ENCODE data around the gene TBCD. TPM values are rescaled to one million over a fixed set of nuclear protein-coding genes. Genes with fewer than 3 reads are reported as not detected.
A peak's percentile ranks its signal among the peaks of the same experiment; 100 is the strongest.

TBCD gene
- total and polyA plus RNA-seq, 2 donors: 140 to 292 TPM

DNA sequence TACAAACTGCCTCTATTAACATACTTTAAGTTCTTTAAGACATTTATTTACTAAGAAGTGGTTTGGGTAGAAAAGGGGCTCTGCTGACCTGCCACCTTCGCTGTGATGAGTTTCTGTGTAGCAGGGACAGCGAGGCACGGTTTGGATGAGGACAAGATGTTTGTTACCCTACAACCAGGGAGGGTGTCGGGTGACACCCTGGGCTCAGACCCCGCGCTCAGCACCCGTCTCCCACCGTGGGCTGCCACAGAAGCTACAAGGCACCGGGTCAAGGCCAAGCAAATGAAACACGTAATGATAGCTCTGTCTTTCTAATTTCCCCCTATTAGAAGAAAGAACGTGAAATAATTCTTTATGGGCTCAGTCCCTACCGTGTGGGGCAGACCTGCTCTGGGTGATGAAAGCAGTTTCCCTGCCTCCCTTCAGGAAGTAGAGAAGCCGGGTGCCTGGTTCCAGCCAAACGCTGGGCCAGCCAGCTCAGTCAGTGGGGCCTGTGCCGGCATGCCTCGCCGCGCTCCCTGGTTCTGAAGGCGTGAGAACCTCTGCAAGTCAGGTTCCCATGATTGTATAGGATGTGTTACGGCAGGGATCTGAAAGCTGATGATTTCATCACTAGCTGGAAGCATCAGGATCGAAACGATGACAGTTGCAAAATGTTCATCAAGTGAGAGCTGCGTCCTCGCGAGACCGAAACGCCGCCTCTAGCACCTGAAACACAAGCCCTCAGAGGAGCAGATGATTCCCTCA lies 84.1 kb downstream of the TBCD start:
- no peak overlapping the region for H3K4me3 ChIP-seq (ENCODE audit: low read length in 2 of 2)

GRCh38 chr17:82836823-82837357 lies 85.0 kb downstream of the TBCD start:
- H3K27me3 ChIP-seq (ENCODE audit: control insufficient read depth in 2 of 2, insufficient read depth in 1 of 2, low read length in 1 of 2): no peaks in the 10 kb centered on the region
- no peak for DNase-seq (ENCODE audit: low read depth in 6 of 9, low spot score in 9 of 9)
- peaks cover 0 to 20% of the 10 kb centered on the region in 2 donors for H3K4me1 ChIP-seq (ENCODE audit: control insufficient read depth in 2 of 2, insufficient read depth in 2 of 2, low read length in 2 of 2)
- H3K4me3 ChIP-seq (ENCODE audit: low read length in 2 of 2): no peak overlapping the region
- H3K36me3 ChIP-seq (ENCODE audit: control insufficient read depth in 2 of 2, insufficient read depth in 2 of 2, low read length in 1 of 2): peaks cover 0 to under 1% of the 10 kb centered on the region in 2 donors
- peak overlapping the region; percentile 20 to 35 for H3K27ac ChIP-seq (ENCODE audit: low read depth in 1 of 2, low read length in 1 of 2)
- H3K9me3 ChIP-seq (ENCODE audit: control insufficient read depth in 2 of 2, insufficient read depth in 1 of 2, low read length in 1 of 2): no peaks in the 10 kb centered on the region
- 96% methylated on average over 12 of the region's 12 CpGs for WGBS

More for the DNA sequence above, 84.1 kb downstream of the TBCD start:
- Histone ChIP-seq H3K36me3 (ENCODE audit: control insufficient read depth in 2 of 2, insufficient read depth in 2 of 2, low read length in 1 of 2) (peaks cover 3 to 5% of the 10 kb centered on the region in 2 donors), H3K27ac (ENCODE audit: low read depth in 1 of 2, low read length in 1 of 2) (peak overlapping the region; percentile 35 to 74), H3K9me3 (ENCODE audit: control insufficient read depth in 2 of 2, insufficient read depth in 1 of 2, low read length in 1 of 2) (no peaks in the 10 kb centered on the region), H3K4me1 (ENCODE audit: control insufficient read depth in 2 of 2, insufficient read depth in 2 of 2, low read length in 2 of 2) (peaks cover 0 to 25% of the 10 kb centered on the region in 2 donors), H3K27me3 (ENCODE audit: control insufficient read depth in 2 of 2, insufficient read depth in 1 of 2, low read length in 1 of 2) (no peaks in the 10 kb centered on the region)
- 96% methylated on average over 28 of the region's 28 CpGs for WGBS
- no peak for DNase-seq (ENCODE audit: low read depth in 6 of 9, low spot score in 9 of 9)

DNA sequence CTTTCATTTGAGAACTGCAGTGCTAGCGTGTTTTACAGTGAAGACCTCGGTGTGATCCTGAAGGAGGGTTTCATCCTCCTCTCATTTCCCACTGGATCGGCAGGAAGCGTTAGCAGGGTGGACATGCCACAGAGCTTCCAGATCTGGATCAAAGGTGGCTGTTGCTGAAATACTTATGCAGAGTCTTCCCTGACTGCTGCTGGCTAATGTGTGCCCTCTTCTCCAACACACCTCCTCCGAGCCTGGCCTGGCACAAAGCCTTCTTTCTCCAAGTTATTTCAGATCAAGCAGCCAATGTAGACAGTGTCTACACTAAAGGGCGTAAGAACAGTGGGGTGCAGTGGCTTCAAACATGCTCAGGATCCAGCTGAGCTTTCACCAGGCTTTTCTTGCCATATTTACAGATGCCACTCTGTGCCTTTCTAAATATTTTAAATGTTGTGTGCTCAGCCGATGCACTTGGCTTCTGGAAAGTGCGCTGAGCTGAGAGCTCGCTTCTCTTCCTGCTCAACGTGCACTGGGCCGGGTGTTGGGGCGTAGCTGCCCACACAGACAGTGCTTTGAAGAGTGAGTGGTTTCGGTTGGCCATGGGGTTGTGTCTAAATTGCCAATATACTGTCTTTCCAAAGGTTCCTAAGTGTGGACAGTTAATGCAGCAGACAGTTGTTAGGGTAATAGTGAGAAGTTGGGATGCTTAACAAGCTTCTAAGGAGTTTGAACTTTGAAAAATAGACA lies 85.9 kb downstream of the TBCD start:
- no peak for DNase-seq (ENCODE audit: low read depth in 6 of 9, low spot score in 9 of 9)
- Histone ChIP-seq H3K4me3 (ENCODE audit: low read length in 2 of 2) (no peak overlapping the region), H3K27ac (ENCODE audit: low read depth in 1 of 2, low read length in 1 of 2) (peak overlapping the region in 1 of 2 donors; percentile 56), H3K9me3 (ENCODE audit: control insufficient read depth in 2 of 2, insufficient read depth in 1 of 2, low read length in 1 of 2) (no peaks in the 10 kb centered on the region), H3K36me3 (ENCODE audit: control insufficient read depth in 2 of 2, insufficient read depth in 2 of 2, low read length in 1 of 2) (no peaks in the 10 kb centered on the region), H3K27me3 (ENCODE audit: control insufficient read depth in 2 of 2, insufficient read depth in 1 of 2, low read length in 1 of 2) (no peaks in the 10 kb centered on the region), H3K4me1 (ENCODE audit: control insufficient read depth in 2 of 2, insufficient read depth in 2 of 2, low read length in 2 of 2) (peaks cover 0 to 12% of the 10 kb centered on the region in 2 donors)
- 89% methylated on average over 13 of the region's 13 CpGs for WGBS

DNA sequence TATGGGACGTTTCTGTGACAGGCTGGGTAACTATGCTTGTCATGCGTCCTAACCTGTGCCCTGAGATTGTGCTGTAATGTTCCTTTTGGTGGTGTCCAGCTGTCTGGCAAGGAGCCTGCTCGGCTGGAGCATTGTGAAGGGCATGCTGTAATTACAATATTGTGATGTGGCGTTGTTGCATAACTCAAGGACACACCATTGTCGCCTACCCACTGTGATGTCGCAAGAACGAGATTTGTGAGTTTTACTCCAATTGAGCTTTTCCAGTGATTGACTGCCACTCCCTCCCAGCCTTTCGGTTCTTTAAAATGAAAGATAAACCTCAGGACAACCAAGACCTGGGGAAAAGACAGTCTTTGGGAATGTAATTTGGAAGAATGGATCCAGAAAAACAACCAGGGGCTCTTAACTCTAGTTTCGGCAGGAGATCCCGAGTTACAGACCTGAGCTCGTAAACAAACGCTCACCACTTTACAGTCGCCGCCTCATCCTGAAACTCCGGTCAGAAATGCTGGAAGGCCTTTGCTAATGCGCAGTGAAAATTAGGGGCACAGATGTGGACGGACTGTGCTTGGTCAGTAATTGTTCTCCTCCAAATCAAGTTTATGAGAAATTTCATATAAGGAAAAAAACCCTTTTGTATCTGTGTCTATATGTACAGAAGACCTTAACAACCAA lies 86.7 kb downstream of the TBCD start:
- H3K27ac ChIP-seq (ENCODE audit: low read depth in 1 of 2, low read length in 1 of 2): peak overlapping the region in 1 of 2 donors; percentile 28
- 95% methylated on average over 17 of the region's 17 CpGs for WGBS
- DNase-seq (ENCODE audit: low read depth in 6 of 9, low spot score in 9 of 9): no peak

DNA sequence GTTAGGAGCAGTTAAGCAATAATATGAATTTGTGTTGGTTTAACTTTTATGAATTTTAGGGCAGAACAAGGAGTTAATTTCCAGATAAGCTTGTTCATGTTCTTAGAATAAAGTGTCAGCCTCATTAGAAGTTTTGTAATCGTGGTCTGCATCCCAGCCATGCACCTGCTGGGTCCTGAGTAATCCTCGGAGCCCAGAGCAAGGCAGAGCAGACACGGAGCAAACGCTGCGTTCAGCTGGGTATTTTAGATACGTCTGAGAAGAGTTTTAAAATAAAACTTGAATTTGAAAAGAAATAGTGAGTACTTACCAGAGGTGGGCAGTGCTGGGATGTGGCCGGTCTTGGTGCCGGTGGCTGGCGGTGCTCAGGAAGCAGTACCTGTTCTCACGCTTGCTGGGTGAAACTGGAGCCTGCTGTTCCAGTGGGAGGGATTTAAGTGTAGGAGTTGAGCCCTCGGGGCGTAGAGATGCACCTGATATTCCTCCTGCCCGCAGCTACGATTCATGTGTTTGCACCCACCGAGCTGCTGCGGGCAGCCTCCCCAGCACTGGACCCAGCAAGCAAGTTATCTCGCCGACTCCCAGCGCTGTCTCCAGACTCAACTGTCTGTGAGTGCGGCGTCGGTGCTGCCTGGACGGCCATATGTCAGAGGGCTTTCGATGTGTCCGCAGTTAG lies 87.9 kb downstream of the TBCD start, which contains the start of gene ZNF750:
Gene ZNF750, minus strand, starts transcription at position 406 of the 676 bp plus-strand sequence. CDS start 7,568 bp downstream, outside the sequence.
- H3K27me3 ChIP-seq (ENCODE audit: control insufficient read depth in 2 of 2, insufficient read depth in 1 of 2, low read length in 1 of 2): no peaks in the 10 kb centered on the region
- H3K4me3 ChIP-seq (ENCODE audit: low read length in 2 of 2): peak within 1 kb of the TSS in 1 of 2 donors; percentile 14
- no peaks in the 10 kb centered on the region for H3K9me3 ChIP-seq (ENCODE audit: control insufficient read depth in 2 of 2, insufficient read depth in 1 of 2, low read length in 1 of 2)
- peaks cover 0 to 10% of the 10 kb centered on the region in 2 donors for H3K4me1 ChIP-seq (ENCODE audit: control insufficient read depth in 2 of 2, insufficient read depth in 2 of 2, low read length in 2 of 2)
- no peaks in the 10 kb centered on the region for H3K36me3 ChIP-seq (ENCODE audit: control insufficient read depth in 2 of 2, insufficient read depth in 2 of 2, low read length in 1 of 2)
- DNase-seq (ENCODE audit: low read depth in 6 of 9, low spot score in 9 of 9): no peak
- 89% methylated on average over 25 of the region's 25 CpGs for WGBS
- H3K27ac ChIP-seq (ENCODE audit: low read depth in 1 of 2, low read length in 1 of 2): peak within 1 kb of the TSS; percentile 39 to 61

More for the DNA sequence above, 86.7 kb downstream of the TBCD start:
- Histone ChIP-seq H3K4me3 (ENCODE audit: low read length in 2 of 2) (peak overlapping the region in 1 of 2 donors; percentile 5), H3K27me3 (ENCODE audit: control insufficient read depth in 2 of 2, insufficient read depth in 1 of 2, low read length in 1 of 2) (no peaks in the 10 kb centered on the region), H3K36me3 (ENCODE audit: control insufficient read depth in 2 of 2, insufficient read depth in 2 of 2, low read length in 1 of 2) (no peaks in the 10 kb centered on the region), H3K4me1 (ENCODE audit: control insufficient read depth in 2 of 2, insufficient read depth in 2 of 2, low read length in 2 of 2) (peaks cover 0 to 10% of the 10 kb centered on the region in 2 donors), H3K9me3 (ENCODE audit: control insufficient read depth in 2 of 2, insufficient read depth in 1 of 2, low read length in 1 of 2) (no peaks in the 10 kb centered on the region)

- Histone ChIP-seq H3K4me3 (ENCODE audit: low read length in 2 of 2) (no peak overlapping the region), H3K4me1 (ENCODE audit: control insufficient read depth in 2 of 2, insufficient read depth in 2 of 2, low read length in 2 of 2) (peaks cover 0 to 8% of the 10 kb centered on the region in 2 donors), H3K27me3 (ENCODE audit: control insufficient read depth in 2 of 2, insufficient read depth in 1 of 2, low read length in 1 of 2) (no peaks in the 10 kb centered on the region), H3K27ac (ENCODE audit: low read depth in 1 of 2, low read length in 1 of 2) (peak overlapping the region; percentile 39 to 61), H3K9me3 (ENCODE audit: control insufficient read depth in 2 of 2, insufficient read depth in 1 of 2, low read length in 1 of 2) (peaks cover 0 to under 1% of the 10 kb centered on the region in 2 donors), H3K36me3 (ENCODE audit: control insufficient read depth in 2 of 2, insufficient read depth in 2 of 2, low read length in 1 of 2) (no peaks in the 10 kb centered on the region)
- DNase-seq (ENCODE audit: low read depth in 6 of 9, low spot score in 9 of 9): no peak
- 91% methylated on average over 12 of the region's 12 CpGs for WGBS
These were observed 88.6 kb downstream of the TBCD start for GRCh38 chr17:82840431-82840831.

GRCh38 chr17:82841921-82842596 lies 90.2 kb downstream of the TBCD start:
- H3K4me1 ChIP-seq (ENCODE audit: control insufficient read depth in 2 of 2, insufficient read depth in 2 of 2, low read length in 2 of 2): peaks cover 0 to 11% of the 10 kb centered on the region in 2 donors
- H3K4me3 ChIP-seq (ENCODE audit: low read length in 2 of 2): no peak overlapping the region
- H3K27me3 ChIP-seq (ENCODE audit: control insufficient read depth in 2 of 2, insufficient read depth in 1 of 2, low read length in 1 of 2): no peaks in the 10 kb centered on the region
- DNase-seq (ENCODE audit: low read depth in 6 of 9, low spot score in 9 of 9): no peak
- peaks cover 0 to 1% of the 10 kb centered on the region in 2 donors for H3K9me3 ChIP-seq (ENCODE audit: control insufficient read depth in 2 of 2, insufficient read depth in 1 of 2, low read length in 1 of 2)
- no peak overlapping the region for H3K27ac ChIP-seq (ENCODE audit: low read depth in 1 of 2, low read length in 1 of 2)
- 96% methylated on average over 16 of the region's 16 CpGs for WGBS
- H3K36me3 ChIP-seq (ENCODE audit: control insufficient read depth in 2 of 2, insufficient read depth in 2 of 2, low read length in 1 of 2): peaks cover 0 to 10% of the 10 kb centered on the region in 2 donors
